Stomach (tissue), 4 donors: Measurements from ENCODE around the gene PDCD6IP.

Experiments used
- POLR2A ChIP-seq, 4 donors: fragments of 450-650 bp; IDR thresholded peaks; one replicate each; pipeline ENCODE4 v1.6.1; 2016; ENCODE audit warnings: antibody characterized with exemption in 4 of 4, control low read depth in 2 of 4, mild to moderate bottlenecking in 1 of 4, moderate library complexity in 1 of 4
- POLR2AphosphoS5 ChIP-seq, 3 donors: sonication (generic); formaldehyde crosslinking; IDR thresholded peaks; one replicate each; pipeline ENCODE4 v1.6.1; 2016; ENCODE audit warnings: antibody characterized with exemption in 3 of 3
- TF ChIP-seq, protein P1 (sequence below), 7 experiments: fragments of 450-650 bp in 4 of 7; fragments of 200-600 bp in 3 of 7; sonication (generic) in 3 of 7; IDR thresholded peaks; one replicate each; pipeline ENCODE4 v1.5.1; 2016 to 2019; ENCODE audit warnings: antibody characterized with exemption in 7 of 7, control low read depth in 2 of 7, mild to moderate bottlenecking in 1 of 7

DNA sequence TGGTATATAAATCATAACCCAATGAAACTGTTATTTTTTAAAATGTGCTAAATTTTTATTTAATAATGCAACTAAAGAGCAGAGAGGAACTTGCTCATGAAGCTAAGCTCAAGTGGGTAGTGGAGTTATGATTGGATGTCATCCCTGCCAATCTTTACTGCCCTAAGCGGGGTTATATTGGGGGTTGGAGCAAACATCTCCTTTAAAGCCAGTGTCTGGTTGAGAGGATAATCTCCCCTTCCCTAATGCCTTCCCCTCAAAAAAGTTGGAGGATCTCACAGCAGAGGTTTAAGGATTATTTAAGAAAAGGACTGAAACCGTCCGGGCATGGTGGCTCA, 48.2 kb upstream of the PDCD6IP start:
- TF ChIP-seq POLR2AphosphoS5 (IDR thresholded peaks at IDR 0.05) (no peak), POLR2A (IDR thresholded peaks at IDR 0.05) (no peak)
- TF ChIP-seq, protein P1, sequence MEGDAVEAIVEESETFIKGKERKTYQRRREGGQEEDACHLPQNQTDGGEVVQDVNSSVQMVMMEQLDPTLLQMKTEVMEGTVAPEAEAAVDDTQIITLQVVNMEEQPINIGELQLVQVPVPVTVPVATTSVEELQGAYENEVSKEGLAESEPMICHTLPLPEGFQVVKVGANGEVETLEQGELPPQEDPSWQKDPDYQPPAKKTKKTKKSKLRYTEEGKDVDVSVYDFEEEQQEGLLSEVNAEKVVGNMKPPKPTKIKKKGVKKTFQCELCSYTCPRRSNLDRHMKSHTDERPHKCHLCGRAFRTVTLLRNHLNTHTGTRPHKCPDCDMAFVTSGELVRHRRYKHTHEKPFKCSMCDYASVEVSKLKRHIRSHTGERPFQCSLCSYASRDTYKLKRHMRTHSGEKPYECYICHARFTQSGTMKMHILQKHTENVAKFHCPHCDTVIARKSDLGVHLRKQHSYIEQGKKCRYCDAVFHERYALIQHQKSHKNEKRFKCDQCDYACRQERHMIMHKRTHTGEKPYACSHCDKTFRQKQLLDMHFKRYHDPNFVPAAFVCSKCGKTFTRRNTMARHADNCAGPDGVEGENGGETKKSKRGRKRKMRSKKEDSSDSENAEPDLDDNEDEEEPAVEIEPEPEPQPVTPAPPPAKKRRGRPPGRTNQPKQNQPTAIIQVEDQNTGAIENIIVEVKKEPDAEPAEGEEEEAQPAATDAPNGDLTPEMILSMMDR (IDR thresholded peaks at IDR 0.05) = no peak
